HepG2 (cell line): ENCODE results near the gene ARHGAP4.

Experiments used
- BCL3 ChIP-seq: sonication (generic); formaldehyde crosslinking; IDR thresholded peaks from 2 replicates; pipeline ENCODE4 v1.5.1; 2020; ENCODE audit warnings: mild to moderate bottlenecking, missing genetic modification reagents, moderate library complexity
- CTCF ChIP-seq: sonication (generic); formaldehyde crosslinking; IDR thresholded peaks from 2 replicates; pipeline ENCODE4 v1.5.0; 2020; ENCODE audit warnings: mild to moderate bottlenecking, missing genetic modification reagents, moderate library complexity
- HNF4G ChIP-seq, 2 experiments: sonication (generic) in 1 of 2; formaldehyde crosslinking in 1 of 2; IDR thresholded peaks; 2 replicates each; pipeline versions ENCODE4 v1.4.0 to v1.6.1; 2011 to 2020; ENCODE audit warnings: borderline replicate concordance in 2 of 2, low read depth in 2 of 2, mild to moderate bottlenecking in 2 of 2, low read length in 1 of 2, missing genetic modification reagents in 1 of 2, moderate library complexity in 1 of 2
- IKZF5 ChIP-seq: IDR thresholded peaks from 2 replicates; pipeline ENCODE4 v1.6.1; 2018; ENCODE audit warnings: missing genetic modification reagents, mild to moderate bottlenecking, missing compliant biosample characterization
- POLR2A ChIP-seq, 2 experiments: IDR thresholded peaks; 2 replicates each; pipeline ENCODE4 v1.6.1; 2011; ENCODE audit warnings: low read depth in 2 of 2, low read length in 2 of 2, mild to moderate bottlenecking in 1 of 2, moderate library complexity in 1 of 2; ENCODE audit not compliant: insufficient read depth in 1 of 2
- POLR2AphosphoS5 ChIP-seq: IDR thresholded peaks from 2 replicates; pipeline ENCODE4 v1.6.1; 2012; ENCODE audit warnings: low read depth, low read length
- ZFP41 ChIP-seq: sonication (generic); formaldehyde crosslinking; IDR thresholded peaks from 2 replicates; pipeline ENCODE4 v1.4.0; 2020; ENCODE audit warnings: mild to moderate bottlenecking, missing genetic modification reagents, borderline replicate concordance

GRCh38 chrX:153903238-153903980 is 22.7 kb downstream of the ARHGAP4 start:
- TF ChIP-seq HNF4G (IDR thresholded peaks at IDR 0.05; ENCODE audit: borderline replicate concordance, low read depth, low read length) (no peak), HNF4G (CRISPR knock-in tag; IDR thresholded peaks at IDR 0.05; ENCODE audit: borderline replicate concordance, low read depth) (no peak), IKZF5 (CRISPR knock-in tag) (no peak), CTCF (CRISPR knock-in tag) (no peak), POLR2A (IDR thresholded peaks at IDR 0.05; ENCODE audit: insufficient read depth in 1 of 2, low read depth in 2 of 2, low read length in 2 of 2) (no peak), POLR2AphosphoS5 (no peak), BCL3 (CRISPR knock-in tag) (no peak), ZFP41 (CRISPR knock-in tag) (no peak)
